ENCODE results near the gene MCM9.
A peak's percentile ranks its signal among the peaks of the same experiment; 100 is the strongest.
"Not testable (repeated sequence)": the region's sequence is repeated elsewhere in the genome, so short reads cannot be mapped to it uniquely, and the experiment has no call there.

The MCM9 gene

DNA sequence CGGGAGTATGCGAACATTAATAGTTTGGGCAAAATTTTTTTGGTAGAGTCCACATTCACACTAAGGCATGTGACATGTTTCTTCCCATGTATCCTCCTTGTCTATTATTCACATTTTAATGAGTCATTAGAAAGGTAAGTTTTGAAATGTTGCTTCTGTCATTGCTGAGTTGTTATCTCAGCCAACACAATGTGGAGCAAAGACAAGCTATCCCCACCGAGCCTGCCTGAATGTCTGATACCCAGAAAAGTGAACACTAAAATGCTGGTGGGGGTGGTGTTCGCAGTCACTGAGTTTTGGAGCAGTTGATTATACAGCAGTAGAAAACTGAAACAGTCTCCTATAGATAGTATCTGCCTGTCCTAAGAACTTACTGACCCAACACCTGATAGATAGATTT lies 109.3 kb downstream of the MCM9 start:
- TF ChIP-seq JUND (IDR thresholded peaks at IDR 0.05; ENCODE audit: low read depth), result no peak
- in situ Hi-C loops (cut with HindIII; ENCODE audit: low pct_unique_long_range_greater_than_20kb, low sequenced_read_pairs), result no loop called here
- no peak for DNase-seq (ENCODE audit: low read depth in 1 of 2, low spot score in 1 of 2)

- in situ Hi-C loops (cut with HindIII; ENCODE audit: low pct_unique_long_range_greater_than_20kb, low sequenced_read_pairs), result no loop called here
- DNase-seq (ENCODE audit: low read depth in 1 of 2, low spot score in 1 of 2), result no peak
- TF ChIP-seq JUND (IDR thresholded peaks at IDR 0.05; ENCODE audit: low read depth), result no peak
Measured at GRCh38 chr6:118815495-118815894, 119.5 kb downstream of the MCM9 start.

DNA sequence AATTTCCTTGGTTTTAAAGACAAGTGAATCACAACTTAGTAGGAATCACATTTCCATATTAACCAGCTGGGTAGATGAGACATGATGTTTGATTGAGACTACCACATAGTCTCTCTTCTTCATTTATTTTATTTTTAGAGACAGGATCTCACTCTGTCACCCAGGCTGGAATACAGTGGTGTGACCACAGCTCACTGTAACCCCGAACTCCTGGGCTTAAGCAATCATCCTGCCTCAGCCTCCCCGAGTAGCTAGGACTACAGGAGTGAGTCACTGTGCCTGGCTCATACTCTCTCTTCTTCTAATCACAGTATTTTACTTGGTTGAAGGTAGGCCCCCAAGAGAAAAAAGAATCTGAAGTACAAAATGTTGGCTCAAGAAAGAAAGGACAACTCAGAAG lies 121.2 kb downstream of the MCM9 start:
- TF ChIP-seq JUND (IDR thresholded peaks at IDR 0.05; ENCODE audit: low read depth), result no peak
- in situ Hi-C loops (cut with HindIII; ENCODE audit: low pct_unique_long_range_greater_than_20kb, low sequenced_read_pairs), result no loop called here
- no peak for DNase-seq (ENCODE audit: low read depth in 1 of 2, low spot score in 1 of 2)

DNA sequence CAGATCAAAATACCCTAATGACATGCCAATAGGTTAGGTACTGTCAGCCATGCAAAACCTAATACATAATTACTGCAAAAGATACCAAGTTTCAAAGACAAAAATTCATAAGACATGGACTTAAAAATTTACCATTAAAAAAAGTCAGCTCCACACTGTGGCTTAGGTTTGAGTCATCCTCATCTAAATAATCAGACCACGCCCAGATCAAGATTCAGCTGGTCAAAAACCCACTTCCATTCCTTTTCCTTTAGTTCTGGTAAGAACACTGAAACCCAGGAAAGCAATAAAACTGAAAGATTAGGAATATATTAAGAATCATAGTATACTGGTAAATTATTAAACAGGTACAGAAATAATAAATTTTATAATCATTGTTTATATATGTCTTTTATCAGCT lies 122.0 kb downstream of the MCM9 start:
- DNase-seq (ENCODE audit: low read depth in 1 of 2, low spot score in 1 of 2), result no peak
- TF ChIP-seq JUND (IDR thresholded peaks at IDR 0.05; ENCODE audit: low read depth), result no peak
- in situ Hi-C loops (cut with HindIII; ENCODE audit: low pct_unique_long_range_greater_than_20kb, low sequenced_read_pairs), result no loop called here

DNA sequence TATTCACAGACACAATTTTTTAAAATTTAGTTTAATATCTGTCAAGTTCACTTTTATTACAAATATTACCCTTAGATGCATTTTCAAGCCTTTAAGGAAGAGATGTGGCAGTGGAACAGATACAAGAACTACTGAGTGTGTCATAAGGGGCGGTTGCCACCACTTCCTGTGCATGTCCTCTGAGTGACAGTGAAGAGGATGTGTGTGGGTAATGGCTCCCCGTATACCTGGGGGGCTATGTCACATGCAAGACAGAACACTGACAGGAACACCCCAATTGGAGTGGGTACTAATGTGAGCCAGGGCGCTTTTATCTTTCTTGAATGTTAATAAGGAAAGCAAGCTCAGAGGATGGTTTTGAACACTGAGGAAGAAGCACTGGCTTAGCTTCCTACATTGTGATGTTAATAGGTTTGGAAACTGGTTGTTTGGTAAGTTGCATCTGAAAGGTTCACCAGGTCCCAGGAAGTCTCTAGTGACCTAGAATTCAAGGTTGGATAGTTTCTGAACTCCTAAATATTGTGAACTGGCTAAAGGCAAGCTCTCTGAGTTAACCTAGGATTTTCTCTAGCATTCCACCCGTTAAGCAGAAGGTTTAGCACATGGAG lies 124.4 kb downstream of the MCM9 start:
- no peak for DNase-seq (ENCODE audit: low read depth in 1 of 2, low spot score in 1 of 2)
- in situ Hi-C loops (cut with HindIII; ENCODE audit: low pct_unique_long_range_greater_than_20kb, low sequenced_read_pairs), result no loop called here
- no peak for TF ChIP-seq JUND (IDR thresholded peaks at IDR 0.05; ENCODE audit: low read depth)

- no peak for DNase-seq (ENCODE audit: low read depth in 1 of 2, low spot score in 1 of 2)
- in situ Hi-C loops (cut with HindIII; ENCODE audit: low pct_unique_long_range_greater_than_20kb, low sequenced_read_pairs), result no loop called here
- no peak for TF ChIP-seq JUND (IDR thresholded peaks at IDR 0.05; ENCODE audit: low read depth)
Measured at GRCh38 chr6:118808793-118809638, 125.9 kb downstream of the MCM9 start.

DNA sequence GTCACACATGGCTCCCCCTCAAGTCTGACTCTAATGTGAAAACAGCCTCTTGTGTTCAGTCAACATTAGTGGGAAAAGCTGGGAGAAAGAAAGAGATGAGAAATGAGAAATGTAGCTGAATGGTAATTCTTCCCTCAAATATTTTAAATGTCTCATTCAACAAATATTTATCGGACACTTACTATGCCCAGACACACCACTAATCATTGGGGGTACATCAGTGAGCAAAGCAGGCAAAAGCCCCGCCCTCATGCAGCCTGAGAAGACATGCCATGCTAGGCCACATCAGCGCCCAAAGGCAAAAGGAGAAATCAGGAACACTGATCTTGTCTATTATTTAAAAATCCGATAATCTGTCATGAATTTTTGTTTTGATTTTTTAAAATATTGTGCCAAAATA lies 130.9 kb downstream of the MCM9 start:
- no peak for TF ChIP-seq JUND (IDR thresholded peaks at IDR 0.05; ENCODE audit: low read depth)
- DNase-seq (ENCODE audit: low read depth in 1 of 2, low spot score in 1 of 2), result no peak
- in situ Hi-C loops (cut with HindIII; ENCODE audit: low pct_unique_long_range_greater_than_20kb, low sequenced_read_pairs), result no loop called here

DNA sequence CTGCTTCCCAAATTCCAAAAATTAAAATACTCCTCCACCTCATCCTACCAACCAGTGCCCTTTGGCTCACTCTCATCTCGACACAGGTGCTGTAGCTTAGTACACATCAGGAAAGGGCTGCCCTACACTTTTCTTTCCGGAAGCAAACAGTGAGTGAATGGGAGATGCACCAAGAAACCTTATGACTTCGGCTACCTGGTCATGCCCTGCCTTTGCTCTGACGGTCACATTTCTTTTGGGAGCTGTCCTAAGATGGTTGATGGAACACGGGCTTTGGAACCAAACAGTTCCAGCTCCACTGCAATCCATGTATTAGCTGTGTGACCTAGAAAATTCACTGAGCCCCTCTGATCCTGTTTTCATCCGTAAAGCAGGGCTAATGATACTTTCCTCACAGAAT lies 133.7 kb downstream of the MCM9 start:
- in situ Hi-C loops (cut with HindIII; ENCODE audit: low pct_unique_long_range_greater_than_20kb, low sequenced_read_pairs), result no loop called here

GRCh38 chr6:118800394-118801071 lies 134.4 kb downstream of the MCM9 start:
- DNase-seq (ENCODE audit: low read depth in 1 of 2, low spot score in 1 of 2), result peak; percentile 47 to 80
- in situ Hi-C loops (cut with HindIII; ENCODE audit: low pct_unique_long_range_greater_than_20kb, low sequenced_read_pairs), result no loop called here
- no peak for TF ChIP-seq JUND (IDR thresholded peaks at IDR 0.05; ENCODE audit: low read depth)

More for the DNA sequence above, 133.7 kb downstream of the MCM9 start:
- no peak for DNase-seq (ENCODE audit: low read depth in 1 of 2, low spot score in 1 of 2)
- TF ChIP-seq JUND (IDR thresholded peaks at IDR 0.05; ENCODE audit: low read depth), result no peak

- no peak for DNase-seq (ENCODE audit: low read depth in 1 of 2, low spot score in 1 of 2)
- TF ChIP-seq JUND (IDR thresholded peaks at IDR 0.05; ENCODE audit: low read depth), result no peak
- in situ Hi-C loops (cut with HindIII; ENCODE audit: low pct_unique_long_range_greater_than_20kb, low sequenced_read_pairs), result no loop called here
Measured at GRCh38 chr6:118799826-118800225, 135.1 kb downstream of the MCM9 start.

DNA sequence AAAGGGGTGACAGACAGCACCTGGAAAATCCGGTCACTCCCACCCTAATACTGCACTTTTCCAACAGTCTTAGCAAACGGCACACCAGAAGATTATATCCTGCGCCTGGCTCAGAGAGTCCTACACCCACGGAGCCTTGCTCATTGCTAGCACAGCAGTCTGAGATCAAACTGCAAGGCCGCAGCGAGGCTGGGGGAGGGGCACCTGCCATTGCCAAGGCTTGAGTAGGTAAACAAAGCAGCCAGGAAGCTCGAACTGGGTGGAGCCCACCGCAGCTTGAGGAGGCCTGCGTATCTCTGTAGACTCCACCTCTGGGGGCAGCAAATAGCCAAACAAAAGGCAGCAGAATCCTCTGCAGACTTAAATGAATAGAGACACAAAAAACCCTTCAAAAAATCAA lies 138.4 kb downstream of the MCM9 start:
- DNase-seq (ENCODE audit: low read depth in 1 of 2, low spot score in 1 of 2); in situ Hi-C loops (cut with HindIII; ENCODE audit: low pct_unique_long_range_greater_than_20kb, low sequenced_read_pairs): not testable (repeated sequence)

GRCh38 chr6:118791499-118791898 lies 143.5 kb downstream of the MCM9 start:
- in situ Hi-C loops (cut with HindIII; ENCODE audit: low pct_unique_long_range_greater_than_20kb, low sequenced_read_pairs), result no loop called here
- DNase-seq (ENCODE audit: low read depth in 1 of 2, low spot score in 1 of 2), result no peak
- TF ChIP-seq JUND (IDR thresholded peaks at IDR 0.05; ENCODE audit: low read depth), result no peak

- DNase-seq (ENCODE audit: low read depth in 1 of 2, low spot score in 1 of 2), result no peak
- TF ChIP-seq JUND (IDR thresholded peaks at IDR 0.05; ENCODE audit: low read depth), result no peak
- in situ Hi-C loops (cut with HindIII; ENCODE audit: low pct_unique_long_range_greater_than_20kb, low sequenced_read_pairs), result no loop called here
Measured at GRCh38 chr6:118789954-118790353, 145.0 kb downstream of the MCM9 start.
